ENCODE measurements around the gene TRANK1.

TRANK1 gene

DNA sequence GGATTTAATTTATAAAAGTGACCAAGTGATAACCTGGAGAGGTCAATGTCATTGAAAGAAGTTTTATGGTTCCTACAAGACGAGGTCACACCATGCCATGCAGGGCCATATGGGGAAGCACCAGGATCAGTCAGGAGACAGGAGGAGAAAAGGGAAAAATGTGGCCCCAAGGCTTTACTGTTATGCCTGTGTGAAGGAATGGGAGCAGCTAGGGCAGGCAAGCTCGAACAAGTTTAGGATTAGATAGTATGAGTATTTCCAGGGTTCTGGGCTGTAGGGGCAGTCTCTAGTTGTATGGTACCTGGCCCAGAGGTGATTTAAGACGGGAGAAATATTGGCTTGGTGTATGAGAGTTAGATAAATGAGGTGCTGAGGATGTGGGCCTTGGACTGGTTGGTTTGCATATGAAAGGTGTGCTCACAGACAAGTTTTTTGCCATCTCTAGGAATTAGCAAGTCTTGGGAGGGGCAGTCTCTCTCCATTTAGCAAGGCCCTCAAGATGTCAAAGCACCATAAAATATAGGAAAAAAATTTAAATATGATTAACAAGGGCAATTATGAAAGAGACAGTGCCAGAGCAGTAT is 144.2 kb downstream of the TRANK1 start:
- DNase-seq, result no peak

DNA sequence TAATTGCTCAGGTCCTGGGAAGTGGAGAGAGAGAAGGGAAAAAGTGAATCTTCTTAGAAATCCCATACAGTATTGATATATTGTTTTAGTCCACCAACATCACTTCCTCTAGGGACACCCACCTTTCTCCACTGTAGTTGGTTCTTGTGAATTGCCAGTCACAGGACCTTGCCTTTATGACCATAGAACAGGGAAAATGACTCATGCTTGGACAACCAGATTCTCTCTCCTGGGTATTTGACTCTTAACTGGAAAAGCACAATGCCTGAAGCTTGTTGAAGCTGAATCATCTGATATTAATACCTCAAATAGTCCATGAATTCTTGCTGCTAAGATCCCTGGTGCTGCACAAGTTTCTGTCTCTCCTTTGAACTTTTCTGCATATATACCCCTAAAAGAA is 148.0 kb downstream of the TRANK1 start:
- DNase-seq, result no peak

DNA sequence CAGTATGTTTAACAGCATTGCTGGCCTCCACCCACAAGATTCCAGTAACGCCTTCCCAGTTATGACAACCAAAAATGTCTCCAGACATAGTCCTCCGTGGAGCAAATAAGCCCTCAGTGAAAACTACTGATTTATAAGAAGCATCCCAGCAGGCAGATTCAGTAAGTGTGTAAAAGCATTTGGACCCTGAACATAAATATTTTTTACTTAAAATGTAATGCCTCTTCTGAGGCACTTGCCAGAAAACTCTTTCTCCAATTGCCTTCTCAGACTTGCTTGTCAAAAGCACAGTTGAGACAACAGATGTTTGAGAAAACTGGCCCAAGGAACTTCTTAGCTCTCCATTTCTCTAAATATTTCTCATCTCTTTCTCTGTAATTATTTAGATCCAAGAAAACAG is 148.7 kb downstream of the TRANK1 start:
- no peak for DNase-seq

DNA sequence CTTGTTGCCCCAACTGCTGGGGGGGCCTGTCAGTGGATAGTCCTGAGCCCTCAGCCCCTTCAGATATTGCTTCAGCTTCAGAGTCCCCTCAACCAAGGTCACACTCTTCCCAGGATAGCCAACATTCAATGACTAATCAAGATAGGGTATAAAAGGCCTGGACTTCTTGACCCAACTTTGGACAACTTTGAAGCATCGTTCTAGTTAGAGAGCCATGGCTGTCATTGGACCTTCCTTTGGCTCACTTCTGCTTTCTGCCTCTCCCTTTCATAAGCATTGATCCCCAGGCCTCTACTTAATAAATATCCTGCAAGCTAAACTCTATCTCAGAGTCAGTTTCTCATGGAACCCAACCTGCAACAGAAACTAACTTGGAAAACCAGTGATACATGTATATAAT is 149.2 kb downstream of the TRANK1 start:
- no peak for DNase-seq

DNA sequence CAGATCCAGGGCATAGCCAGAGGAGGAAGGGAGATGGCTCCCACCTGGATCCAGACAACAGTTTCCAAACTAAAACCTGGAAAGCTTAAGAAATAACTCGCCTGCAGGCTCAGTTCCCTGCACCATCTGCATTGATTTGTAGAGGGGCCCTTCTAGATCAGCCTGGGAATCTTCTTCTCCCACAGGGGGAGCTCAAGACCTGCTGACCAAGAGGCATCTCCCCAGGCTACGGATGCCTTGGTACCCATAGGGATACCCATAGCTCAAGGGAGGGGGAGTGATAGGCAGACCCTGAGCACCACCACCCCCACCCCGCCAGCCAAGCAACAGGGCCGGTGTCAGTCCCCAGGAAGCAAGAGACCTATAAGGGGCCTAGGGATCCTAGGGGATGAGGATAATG is 152.5 kb downstream of the TRANK1 start:
- DNase-seq, result no peak

DNA sequence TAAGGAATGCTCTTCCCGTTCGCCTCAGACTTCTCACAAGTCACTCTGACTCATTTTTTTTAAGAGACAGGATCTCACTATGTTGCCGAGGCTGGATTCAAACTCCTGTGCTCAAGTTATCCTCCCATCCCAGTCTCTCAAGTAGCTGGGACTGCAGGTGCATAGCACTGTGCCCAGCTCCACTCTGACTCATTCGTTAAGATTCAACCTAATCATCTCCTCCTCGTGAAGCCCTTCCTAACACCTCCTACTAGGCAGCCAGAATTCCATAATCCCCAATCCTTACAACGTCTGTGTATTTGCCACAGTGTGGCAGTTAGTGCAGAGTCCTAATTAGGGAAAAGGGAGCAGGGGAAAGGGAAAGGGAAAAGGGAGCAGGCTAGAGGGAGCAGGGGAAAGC is 154.1 kb downstream of the TRANK1 start:
- no peak for DNase-seq

DNA sequence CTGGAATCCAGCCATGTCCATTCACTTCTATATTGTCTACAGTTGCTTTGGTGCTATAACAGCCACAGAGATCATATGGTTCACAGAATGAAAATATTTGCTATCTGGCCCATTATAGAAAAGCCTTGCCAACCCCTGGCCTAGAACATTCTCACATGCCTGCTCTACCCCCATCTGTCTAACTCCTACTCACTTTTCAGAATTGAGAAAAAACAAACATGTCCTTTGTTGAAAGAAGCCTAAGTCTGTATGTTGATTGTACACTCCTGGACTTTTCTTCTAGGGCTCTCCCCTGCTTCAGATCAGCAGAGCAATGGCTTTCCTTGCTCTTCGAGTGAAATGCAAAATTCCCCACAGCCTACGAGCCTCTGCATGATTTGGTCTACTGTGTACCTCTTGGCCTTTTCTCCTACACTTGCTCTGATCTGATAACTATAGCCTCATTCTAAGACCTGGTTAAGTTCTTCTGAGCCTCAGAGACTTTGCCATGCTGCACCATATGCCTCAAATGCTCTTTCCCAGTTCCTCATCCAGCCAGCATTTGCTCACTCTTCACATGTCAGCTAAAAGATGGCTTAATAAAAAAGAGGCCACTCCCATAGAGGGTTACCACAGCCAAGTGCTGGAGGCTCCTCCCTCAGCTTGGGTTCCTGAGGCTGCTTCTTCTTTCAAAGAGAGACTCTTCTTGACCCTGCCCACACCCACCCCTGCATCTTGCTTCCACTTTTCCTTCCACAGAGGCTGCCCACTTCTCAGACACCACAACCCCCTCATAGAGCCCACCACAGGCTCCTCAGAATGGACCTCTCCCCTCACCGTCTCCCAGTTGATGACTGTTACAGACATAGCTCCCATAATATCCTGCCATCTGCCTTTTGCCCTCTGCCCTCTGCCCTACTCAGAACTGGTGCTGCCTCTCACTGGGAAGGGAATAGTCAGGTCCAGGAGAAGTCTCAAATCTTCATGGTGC is 157.6 kb downstream of the TRANK1 start:
- no peak for DNase-seq

DNA sequence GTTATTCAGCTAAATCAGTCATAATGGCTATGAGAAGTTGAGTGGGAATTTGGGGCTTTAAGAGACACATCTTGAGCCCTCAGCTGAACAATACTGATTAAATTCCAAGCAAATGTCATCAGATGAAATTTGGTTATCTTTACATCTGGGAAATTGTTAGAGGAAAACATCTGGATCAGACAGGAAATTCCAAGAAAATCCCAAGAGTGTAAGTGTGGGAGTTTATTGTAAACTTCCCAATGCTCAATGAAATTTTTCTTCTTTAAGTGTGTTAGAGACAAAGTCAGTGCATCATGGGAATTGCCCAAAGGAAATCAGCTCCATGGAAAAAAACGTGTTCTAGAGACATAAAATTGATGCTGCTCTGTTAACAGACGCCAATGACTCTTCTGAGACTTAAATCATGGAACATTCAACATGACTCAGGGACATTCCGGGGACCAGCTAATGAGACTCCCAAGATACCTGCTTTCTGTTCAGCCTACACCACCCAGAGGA is 160.7 kb downstream of the TRANK1 start:
- DNase-seq, result no peak

DNA sequence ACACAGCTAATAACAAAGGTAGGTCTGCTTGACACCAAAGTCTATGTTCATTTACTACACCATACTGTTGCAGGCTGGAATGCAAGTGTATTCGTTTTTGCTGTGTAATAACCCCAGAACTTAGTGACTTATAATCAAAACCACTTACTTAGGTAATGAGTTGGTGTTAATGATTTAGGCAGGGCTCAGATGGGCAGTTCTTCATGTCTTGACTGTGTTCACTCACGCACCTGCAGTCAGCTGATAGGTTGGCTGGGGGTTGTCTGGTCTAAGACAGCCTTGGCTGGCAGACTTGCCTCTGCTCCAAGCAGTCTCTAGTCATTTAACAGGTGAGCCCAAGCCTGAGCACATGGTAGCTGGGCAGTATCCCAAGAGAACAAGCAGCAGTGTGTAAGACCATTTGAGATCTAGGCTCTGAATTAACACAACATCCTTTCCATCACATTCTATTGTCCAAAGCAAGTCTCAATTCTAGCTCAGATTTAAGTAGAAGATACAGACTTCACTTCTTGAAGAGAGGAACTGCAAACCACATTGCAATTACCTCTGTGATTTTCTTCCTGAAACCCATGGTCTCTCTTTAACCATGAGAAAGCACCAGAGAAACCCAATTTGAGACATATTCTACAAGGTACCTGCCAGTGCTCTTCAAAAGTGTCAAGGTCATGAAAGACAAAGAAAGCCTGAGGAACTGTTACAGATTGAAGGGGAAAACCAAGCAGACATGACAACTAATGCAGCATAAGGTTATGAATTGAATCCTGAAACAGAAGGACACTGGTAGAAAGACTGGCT is 167.2 kb downstream of the TRANK1 start:
- no peak for DNase-seq
